Adrenal gland (tissue), 5 donors: Measurements from ENCODE around the gene CUL4A.

Source experiments
- POLR2A ChIP-seq, 2 donors: fragments of 450-650 bp; IDR thresholded peaks; one replicate each; pipeline ENCODE4 v1.6.1; 2017; ENCODE audit warnings: antibody characterized with exemption in 2 of 2, mild to moderate bottlenecking in 2 of 2, moderate library complexity in 1 of 2
- TF ChIP-seq, protein P1 (sequence below), 6 experiments: fragments of 450-650 bp in 4 of 6; fragments of 200-600 bp in 2 of 6; sonication (generic) in 1 of 6; IDR thresholded peaks; 1 replicate in 5 of 6; 2 replicates in 1 of 6; pipeline versions ENCODE4 v1.5.1 to v1.8.0; 2016 to 2021; ENCODE audit warnings: antibody characterized with exemption in 6 of 6, mild to moderate bottlenecking in 2 of 6, moderate library complexity in 1 of 6
- donor health status: DM: no; HTN: no; CAD: no.

GRCh38 chr13:113162783-113163685 is 46.4 kb upstream of the CUL4A start:
- TF ChIP-seq, protein P1, sequence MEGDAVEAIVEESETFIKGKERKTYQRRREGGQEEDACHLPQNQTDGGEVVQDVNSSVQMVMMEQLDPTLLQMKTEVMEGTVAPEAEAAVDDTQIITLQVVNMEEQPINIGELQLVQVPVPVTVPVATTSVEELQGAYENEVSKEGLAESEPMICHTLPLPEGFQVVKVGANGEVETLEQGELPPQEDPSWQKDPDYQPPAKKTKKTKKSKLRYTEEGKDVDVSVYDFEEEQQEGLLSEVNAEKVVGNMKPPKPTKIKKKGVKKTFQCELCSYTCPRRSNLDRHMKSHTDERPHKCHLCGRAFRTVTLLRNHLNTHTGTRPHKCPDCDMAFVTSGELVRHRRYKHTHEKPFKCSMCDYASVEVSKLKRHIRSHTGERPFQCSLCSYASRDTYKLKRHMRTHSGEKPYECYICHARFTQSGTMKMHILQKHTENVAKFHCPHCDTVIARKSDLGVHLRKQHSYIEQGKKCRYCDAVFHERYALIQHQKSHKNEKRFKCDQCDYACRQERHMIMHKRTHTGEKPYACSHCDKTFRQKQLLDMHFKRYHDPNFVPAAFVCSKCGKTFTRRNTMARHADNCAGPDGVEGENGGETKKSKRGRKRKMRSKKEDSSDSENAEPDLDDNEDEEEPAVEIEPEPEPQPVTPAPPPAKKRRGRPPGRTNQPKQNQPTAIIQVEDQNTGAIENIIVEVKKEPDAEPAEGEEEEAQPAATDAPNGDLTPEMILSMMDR (IDR thresholded peaks at IDR 0.05): no peak
- no peak for TF ChIP-seq POLR2A (IDR thresholded peaks at IDR 0.05)
